HG03025 (cell line): Measurements from ENCODE around the gene SH2D3A.
A peak's percentile ranks its signal among the peaks of the same experiment; 100 is the strongest.

Source experiments
- ATAC-seq: cut with Tn5 transposase; IDR thresholded peaks from one replicate; pipeline ENCODE4 v1.9.1; 2021; ENCODE audit warnings: mild to moderate bottlenecking, moderate library complexity; ENCODE audit not compliant: unreplicated experiment, low FRiP score

Gene SH2D3A

GRCh38 chr19:6738787-6739389 lies 28.3 kb downstream of the SH2D3A start:
- ATAC-seq, result no peak

- peak; percentile 0 for ATAC-seq
Observed at GRCh38 chr19:6737873-6738786, 29.1 kb downstream of the SH2D3A start.

- ATAC-seq, result peak; percentile 53
Observed at GRCh38 chr19:6737284-6737872, 29.9 kb downstream of the SH2D3A start, which contains the start of gene GPR108. TSS of gene GPR108 (minus strand) at chr19:6737580. CDS start at chr19:6737576, 4 bp downstream.

- ATAC-seq, result no peak
Observed at GRCh38 chr19:6736917-6737283, 30.3 kb downstream of the SH2D3A start.

GRCh38 chr19:6736169-6736916 lies 30.9 kb downstream of the SH2D3A start:
- no peak for ATAC-seq

GRCh38 chr19:6735181-6735911 lies 31.9 kb downstream of the SH2D3A start:
- no peak for ATAC-seq

- no peak for ATAC-seq
Observed at GRCh38 chr19:6734096-6734696, 33.0 kb downstream of the SH2D3A start.

GRCh38 chr19:6733338-6734095 lies 33.7 kb downstream of the SH2D3A start:
- no peak for ATAC-seq

GRCh38 chr19:6732803-6733337 lies 34.4 kb downstream of the SH2D3A start:
- no peak for ATAC-seq

GRCh38 chr19:6731822-6732221 lies 35.4 kb downstream of the SH2D3A start:
- no peak for ATAC-seq

- no peak for ATAC-seq
Observed at GRCh38 chr19:6730941-6731670, 36.1 kb downstream of the SH2D3A start.

- no peak for ATAC-seq
Observed at GRCh38 chr19:6730153-6730804, 37.0 kb downstream of the SH2D3A start.

GRCh38 chr19:6729573-6730152 lies 37.6 kb downstream of the SH2D3A start:
- ATAC-seq, result no peak

GRCh38 chr19:6728346-6728745 lies 38.9 kb downstream of the SH2D3A start:
- no peak for ATAC-seq

GRCh38 chr19:6725513-6726231 lies 41.6 kb downstream of the SH2D3A start:
- no peak for ATAC-seq

GRCh38 chr19:6724631-6725492 lies 42.4 kb downstream of the SH2D3A start:
- ATAC-seq, result no peak
